NCI-H1048 (cell line): Measurements from ENCODE around the gene KIF15.
"Not testable (repeated sequence)": the region's sequence is repeated elsewhere in the genome, so short reads cannot be mapped to it uniquely, and the experiment has no call there.

ENCODE experiments used
- DNase-seq: peaks from one replicate; lab custom pipeline; 2025; lab: John Stamatoyannopoulos, UW

KIF15 gene

DNA sequence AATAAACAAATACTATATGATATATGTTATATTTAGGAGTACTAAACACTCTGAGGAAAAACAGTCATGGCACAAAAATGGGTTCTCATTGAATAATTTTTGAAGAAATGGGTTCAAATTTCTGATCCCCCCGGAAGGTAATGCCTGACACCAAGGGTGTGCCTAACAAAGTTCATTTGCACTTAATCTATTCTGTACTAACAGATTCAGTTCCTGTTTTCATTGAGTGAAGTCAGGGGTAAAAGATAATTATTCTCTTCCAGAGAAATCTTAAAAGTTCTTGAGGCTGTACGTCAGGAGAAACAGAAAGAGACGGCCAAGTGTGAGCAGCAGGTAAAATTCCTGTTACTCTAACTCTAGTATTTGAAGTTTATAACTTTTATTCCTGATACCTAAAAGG lies 65.6 kb downstream of the KIF15 start:
- no peak for DNase-seq

DNA sequence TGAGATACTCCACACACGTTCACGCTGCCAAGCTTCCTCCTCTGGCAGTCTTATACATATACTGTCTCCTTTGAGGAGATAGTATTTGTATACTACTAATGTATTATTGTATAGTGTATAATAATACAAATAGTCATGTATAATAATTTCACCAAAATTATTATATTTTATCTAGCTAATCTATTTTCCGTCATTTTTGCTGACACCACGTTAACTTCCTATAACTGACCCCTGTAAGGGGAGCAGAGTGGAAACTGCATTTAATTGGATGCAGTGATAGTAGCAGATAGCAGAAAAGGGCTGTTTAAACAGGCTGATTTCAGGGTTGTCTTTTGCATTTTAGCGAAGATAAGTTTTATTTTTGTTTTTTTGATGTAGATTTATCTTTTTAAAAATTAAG lies 69.6 kb downstream of the KIF15 start:
- no peak for DNase-seq

GRCh38 chr3:44832032-44832431 lies 70.4 kb downstream of the KIF15 start:
- no peak for DNase-seq

DNA sequence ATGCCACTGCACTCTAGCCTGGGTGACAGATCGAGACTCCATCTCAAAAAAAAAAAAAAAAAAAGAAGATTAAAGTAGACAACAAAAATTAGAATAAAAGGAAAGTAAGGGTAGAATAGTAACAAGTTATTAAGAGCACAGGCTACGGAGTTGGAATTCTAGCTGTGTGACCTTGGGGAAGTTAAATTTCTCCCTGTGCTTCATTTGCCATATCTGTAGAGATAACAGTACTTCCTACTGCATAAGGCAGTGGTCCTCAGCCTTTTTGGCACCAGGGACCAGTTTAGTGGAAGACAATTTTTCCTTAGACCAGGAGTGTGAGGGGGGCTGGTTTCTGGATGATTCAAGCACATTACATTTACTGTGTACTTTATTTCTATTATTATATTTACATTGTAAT lies 71.4 kb downstream of the KIF15 start:
- no peak for DNase-seq

DNA sequence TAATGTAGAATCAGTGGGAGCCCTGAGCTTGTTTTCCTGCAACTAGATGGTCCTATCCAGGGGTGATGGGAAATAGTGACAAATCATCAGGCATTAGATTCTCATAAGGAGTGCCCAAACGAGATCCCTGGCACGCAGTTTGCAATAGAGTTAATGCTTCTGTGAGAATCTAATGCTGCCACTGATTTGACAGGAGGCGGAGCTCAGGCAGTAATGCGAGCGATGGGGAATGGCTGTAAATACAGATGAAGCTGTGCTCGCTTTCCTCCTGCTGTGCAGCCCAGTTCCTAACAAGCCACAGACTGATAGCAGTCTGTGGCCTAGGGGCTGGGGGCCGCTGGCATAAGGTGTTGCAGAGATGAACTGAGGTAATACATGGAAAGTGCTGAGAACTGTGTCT lies 71.8 kb downstream of the KIF15 start:
- no peak for DNase-seq

DNA sequence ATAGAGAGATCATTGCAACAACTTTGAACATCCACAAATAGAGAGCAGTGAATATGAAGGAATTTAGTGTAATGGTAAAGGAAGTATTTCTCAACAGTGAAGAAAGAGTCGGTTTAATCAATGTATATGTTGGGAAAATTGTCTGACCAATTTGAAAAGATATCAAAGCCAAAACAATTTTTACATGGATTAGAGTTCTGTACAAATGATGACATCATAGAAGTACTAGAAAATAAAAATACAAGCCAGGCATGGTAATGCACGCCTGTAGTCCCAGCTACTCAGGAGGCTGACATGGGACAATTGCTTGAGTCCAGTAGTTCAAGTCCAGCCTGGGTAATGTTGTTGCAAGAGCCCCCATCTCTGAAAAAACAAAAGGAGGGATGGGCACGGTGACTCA lies 74.1 kb downstream of the KIF15 start:
- DNase-seq, result no peak

DNA sequence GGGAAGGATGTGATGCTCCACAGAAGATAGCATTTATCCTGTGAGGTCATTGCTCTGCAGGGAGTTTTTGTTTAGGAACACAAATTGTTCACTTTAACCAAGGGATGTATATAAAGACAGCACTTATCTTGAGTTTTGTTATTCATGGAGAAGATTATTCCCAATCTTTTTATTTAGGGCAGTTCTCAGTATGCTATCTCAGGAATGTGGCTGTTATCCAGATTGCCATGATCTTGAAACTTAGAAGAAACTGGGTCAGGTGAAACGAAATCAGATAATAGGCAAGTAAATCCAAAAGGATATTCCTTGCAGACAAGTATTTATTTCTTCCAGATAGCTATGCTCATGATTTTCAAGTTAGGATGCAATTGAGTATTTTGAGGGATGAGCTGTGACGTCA lies 80.8 kb downstream of the KIF15 start:
- no peak for DNase-seq

- DNase-seq, result no peak
These were observed 84.2 kb downstream of the KIF15 start for GRCh38 chr3:44845528-44846520.

- DNase-seq, result no peak
These were observed 87.0 kb downstream of the KIF15 start for GRCh38 chr3:44848634-44849033.

- not testable (repeated sequence) for DNase-seq
These were observed 95.1 kb downstream of the KIF15 start for GRCh38 chr3:44856663-44857062.

DNA sequence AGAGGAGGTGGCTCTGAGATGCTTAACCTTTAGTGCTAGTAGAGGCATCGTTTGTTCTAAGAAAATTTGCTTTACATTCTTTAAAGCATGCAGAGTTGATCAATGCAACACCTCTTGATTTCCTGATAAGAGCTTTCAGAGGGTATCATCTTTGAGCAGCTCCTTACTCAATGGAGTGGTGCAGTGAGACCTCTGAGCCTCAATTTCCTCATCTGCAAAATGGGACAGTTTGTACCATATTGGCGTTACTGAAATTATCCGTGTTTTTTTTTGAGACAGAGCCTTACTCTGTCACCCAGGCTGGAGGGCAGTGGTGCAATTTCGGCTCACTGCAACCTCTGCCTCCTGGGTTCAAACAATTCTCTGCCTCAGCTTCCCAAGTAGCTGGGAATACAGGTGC lies 98.5 kb downstream of the KIF15 start:
- DNase-seq, result no peak

DNA sequence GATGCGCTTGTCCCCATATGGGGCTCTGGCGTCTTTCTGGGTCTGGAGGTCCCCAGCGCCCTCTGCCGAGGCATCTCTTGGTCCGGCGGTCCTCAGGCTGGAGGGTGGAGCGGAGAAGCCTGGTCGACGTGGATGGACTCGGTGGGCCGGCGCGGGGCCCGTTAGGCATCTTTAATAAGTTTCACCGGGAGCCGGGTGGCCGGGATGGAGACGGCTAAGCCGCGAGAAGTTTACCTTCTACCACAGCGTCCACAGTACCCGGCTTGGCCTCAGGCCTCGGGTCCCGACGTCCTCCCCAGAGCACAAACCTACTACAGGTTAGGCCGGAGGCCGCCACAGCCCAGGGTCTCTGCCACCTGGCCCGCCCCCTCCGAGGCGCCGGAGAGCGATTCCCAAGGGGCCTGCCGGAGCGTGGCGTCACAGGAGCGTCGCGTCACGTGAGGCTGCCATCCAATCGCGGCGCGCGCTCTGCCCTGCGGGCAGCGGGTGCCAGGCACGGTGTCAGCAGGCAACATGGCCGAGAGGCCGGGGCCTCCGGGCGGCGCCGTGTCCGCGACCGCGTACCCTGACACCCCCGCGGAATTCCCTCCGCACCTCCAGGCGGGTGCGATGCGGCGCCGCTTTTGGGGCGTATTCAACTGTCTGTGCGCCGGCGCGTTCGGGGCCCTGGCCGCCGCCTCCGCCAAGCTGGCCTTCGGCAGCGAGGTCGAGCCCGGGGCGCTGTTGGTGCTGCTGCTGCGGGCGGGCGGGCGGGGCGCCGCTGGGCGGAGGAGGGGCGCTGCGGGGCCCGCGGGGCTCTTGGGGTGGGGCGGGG lies 100.0 kb downstream of the KIF15 start, which contains the start of gene TMEM42:
Gene TMEM42 (plus strand): TSS at position 501 of the 814 bp plus-strand sequence. CDS start 13 bp downstream, at position 514.
- peak; percentile 74 for DNase-seq

DNA sequence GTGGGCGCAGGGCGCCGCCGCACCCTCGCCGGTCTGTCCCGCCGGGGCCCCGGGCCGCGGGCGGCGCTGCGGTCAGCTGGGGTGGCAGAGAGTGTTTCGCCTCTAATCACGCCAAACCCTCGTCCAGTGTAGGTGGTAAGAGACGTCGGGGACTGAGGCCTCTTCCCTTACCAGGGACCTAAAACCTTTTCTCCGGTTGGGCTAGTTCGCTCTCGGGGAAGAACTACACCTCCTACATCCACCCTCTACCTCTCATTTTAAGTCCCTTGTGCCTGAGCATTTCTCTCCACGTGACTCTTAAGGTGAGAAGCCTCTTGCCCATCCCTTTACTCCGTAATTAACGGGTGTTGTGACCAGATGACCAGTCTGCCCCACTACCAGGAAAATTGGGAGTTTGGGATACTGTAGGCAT lies 100.6 kb downstream of the KIF15 start:
- DNase-seq, result no peak

DNA sequence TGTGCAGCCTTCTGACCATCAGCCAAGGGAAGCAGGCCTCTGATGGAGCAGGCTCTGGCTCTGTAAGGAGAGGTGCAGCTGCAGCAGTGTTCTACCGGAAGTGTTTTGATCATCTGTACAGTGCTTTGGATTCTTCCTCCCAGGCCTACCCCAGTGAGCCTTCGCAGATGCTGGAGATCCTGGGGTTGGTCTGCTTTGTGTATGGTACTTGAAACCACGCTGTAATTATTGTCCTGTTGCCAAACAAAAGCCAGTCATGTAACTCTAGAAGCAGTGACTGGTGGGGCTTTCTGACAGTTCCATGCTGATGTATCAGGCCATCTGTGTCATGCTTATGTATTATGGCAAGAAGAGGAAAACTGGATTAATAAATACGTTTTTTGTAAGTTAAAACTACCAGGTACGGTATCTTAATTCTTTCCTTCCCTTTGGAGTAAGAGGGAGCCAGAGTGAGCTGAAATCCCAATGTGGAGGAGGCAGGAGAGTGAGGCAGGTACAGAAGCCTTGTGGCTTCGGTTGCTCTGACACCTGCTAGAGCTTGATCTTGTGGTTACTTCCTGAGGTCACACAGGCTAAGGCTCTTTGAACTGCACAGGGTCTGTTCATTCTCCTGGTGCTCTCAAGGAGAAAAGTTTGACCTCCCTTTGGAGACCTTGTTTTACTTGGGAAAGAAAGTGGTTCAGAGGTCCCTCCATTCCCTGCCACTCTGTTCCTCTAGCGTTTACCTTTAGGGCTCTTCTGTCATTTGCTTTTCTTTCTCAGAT lies 103.9 kb downstream of the KIF15 start:
- no peak for DNase-seq

DNA sequence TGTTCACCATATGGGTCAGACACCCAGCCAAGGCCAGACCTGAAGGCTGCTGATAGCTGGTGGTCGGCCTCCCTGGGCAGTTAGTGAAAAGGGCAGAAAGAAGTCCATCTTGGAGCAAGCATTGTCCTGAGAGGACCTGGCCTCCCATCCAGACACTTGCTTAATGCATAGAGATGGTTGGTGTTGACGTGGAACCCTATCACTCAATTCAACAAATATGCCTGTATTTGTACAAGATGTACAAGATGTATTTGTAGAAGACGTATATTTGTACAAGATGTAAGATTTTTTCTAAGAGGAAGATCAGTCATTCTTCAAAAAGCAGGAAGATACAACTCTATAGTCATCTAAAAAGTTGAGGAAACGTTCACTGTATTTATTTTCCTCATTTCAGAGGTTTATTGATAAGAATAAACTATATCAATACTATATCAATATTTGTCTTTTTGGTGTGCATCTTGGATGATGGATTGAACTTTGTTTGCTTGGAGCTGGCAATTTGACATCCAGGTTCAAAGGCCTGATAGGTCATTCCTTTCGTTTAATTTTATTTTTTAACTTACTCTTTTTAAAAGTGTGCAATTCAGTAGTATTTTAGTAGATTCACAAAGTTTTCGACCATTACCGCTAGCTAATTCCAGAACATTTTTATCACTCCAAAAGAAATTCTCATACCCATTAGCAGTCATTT lies 106.0 kb downstream of the KIF15 start:
- no peak for DNase-seq

DNA sequence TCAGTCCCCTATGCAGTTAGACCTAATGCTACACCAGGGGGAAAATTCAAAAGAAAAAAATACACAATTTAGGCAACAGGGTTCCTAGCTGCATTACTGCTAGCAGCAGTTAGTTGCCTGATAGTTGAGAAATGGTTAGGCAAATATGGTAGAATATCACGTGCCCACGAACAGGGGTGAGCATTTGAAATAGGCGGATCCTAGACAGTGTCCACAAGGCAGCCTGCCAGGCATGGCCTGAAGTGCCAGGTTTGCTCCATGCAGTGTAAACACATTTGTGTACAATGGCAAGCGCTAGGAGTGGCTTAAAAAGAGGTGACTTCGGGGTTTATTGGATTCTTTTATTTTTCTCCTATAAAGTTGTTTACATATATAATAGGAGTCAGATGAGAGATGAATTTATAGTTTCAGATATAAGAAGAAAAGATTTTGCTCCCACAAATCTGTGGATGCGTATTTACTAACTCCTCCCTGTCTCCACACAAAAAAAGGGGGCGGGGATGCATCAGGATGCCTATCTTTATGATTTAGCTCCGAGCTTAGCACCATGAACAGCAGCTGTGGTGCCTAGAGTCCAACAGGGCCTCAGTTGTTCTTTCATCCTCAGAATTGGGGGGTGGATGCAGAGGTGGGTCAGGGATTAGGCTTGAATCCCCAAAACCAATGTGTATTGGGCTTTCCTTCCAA lies 108.9 kb downstream of the KIF15 start:
- DNase-seq, result no peak

DNA sequence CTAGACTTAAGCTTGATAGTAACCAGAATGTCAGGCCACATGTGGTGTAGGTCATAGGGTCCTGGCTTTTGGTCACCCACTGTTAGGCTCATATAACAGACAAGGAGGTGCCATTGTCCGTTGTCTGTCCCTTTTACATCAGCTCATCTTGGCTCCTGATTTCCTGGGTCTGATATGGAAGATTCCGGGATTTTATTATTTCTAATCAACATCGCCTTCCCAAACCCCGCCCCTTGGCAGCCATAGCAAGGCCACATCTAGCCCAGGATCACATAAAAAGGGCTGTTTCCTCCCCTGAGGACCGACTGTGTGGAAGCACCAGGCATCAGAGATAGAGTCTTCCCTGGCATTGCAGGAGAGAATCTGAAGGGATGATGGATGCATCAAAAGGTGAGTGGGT lies 112.7 kb downstream of the KIF15 start, which contains the start of gene TGM4:
Gene TGM4 (plus strand): TSS at position 301 of the 400 bp plus-strand sequence. CDS start 71 bp downstream, at position 372.
- no peak for DNase-seq

DNA sequence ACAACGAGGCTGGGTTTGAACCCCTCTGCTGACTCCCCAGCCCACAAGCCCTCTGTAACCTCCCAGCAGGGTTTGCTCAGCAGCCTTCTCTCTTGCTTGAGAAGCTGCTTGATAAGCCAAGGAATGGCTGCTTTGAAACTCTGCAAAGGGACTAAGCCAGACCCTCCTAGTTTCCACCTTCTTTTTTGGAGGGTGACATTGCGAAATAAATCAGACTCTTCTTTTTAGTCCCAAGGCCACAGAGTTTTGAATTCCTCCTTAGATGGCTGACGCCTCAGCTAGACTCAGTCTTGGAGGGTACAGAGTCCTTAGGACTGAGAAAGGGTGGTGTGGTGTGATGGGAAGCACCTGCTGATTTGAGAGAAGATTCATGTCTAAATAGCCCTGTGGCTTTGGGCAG lies 114.0 kb downstream of the KIF15 start:
- no peak for DNase-seq

- DNase-seq, result no peak
These were observed 115.7 kb downstream of the KIF15 start for GRCh38 chr3:44877333-44877732.

DNA sequence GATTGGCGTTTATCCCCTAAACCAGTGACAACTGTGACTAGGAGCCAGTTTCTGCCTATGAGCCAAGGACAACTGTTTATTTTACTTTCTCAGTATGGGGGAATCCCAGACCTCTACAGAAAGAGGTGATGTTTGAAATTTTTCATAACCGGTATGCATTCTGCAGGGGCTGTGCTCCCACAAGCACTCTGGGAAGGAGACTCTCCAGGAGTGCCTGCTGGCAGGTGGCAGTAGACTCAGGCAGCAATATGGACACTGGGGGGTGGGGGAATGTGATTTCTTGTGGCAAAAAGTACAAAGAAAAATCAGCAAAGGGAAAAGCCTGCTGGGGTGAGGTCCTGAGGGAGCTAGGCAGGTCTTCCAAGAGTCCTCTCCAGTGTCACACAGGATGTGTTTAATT lies 118.7 kb downstream of the KIF15 start:
- DNase-seq, result no peak
